Thoracic aorta (tissue), 2 donors: ENCODE measurements around the gene POU6F2. TPM values are rescaled to one million over a fixed set of nuclear protein-coding genes. Genes with fewer than 3 reads are reported as not detected.

Source experiments
- ATAC-seq: fragments of 150-250 bp; one replicate; pipeline ENCODE4 v1.8.0; 2017; ENCODE audit warnings: low read depth; ENCODE audit not compliant: insufficient number of reproducible peaks, low FRiP score
- DNase-seq: peaks from one replicate; pipeline ENCODE4 v3.0.0-alpha.2; 2020; ENCODE audit warnings: low spot score
- H3K27ac ChIP-seq, 2 donors: fragments of 200-600 bp; sonication (generic); 1 replicate in 1 of 2; 2 replicates in 1 of 2; pipeline ENCODE4 v1.5.1; 2016; ENCODE audit warnings: mild to moderate bottlenecking in 2 of 2, moderate library complexity in 2 of 2
- H3K27me3 ChIP-seq: fragments of 200-600 bp; sonication (generic); replicated peaks from 2 replicates; pipeline ENCODE4 v1.6.0; 2016; ENCODE audit warnings: mild to moderate bottlenecking; ENCODE audit not compliant: insufficient read depth
- H3K36me3 ChIP-seq: fragments of 200-600 bp; sonication (generic); one replicate; pipeline ENCODE4 v1.5.1; 2016
- H3K4me1 ChIP-seq, 2 donors: fragments of 200-600 bp; sonication (generic); 1 replicate in 1 of 2; 2 replicates in 1 of 2; pipeline versions ENCODE4 v1.5.1 to v1.6.0; 2016; ENCODE audit warnings: low read depth in 2 of 2, mild to moderate bottlenecking in 1 of 2; ENCODE audit not compliant: control insufficient read depth in 1 of 2
- H3K4me3 ChIP-seq: fragments of 200-600 bp; sonication (generic); 2 replicates; pipeline ENCODE4 v1.5.1; 2016; ENCODE audit warnings: mild to moderate bottlenecking
- H3K9me3 ChIP-seq: fragments of 200-600 bp; sonication (generic); 2 replicates; pipeline ENCODE4 v1.5.1; 2016
- total RNA-seq, 2 donors: library from RNA; depleted of rRNA; stranded (reverse); fragments of >200 nt; gene quantifications; one replicate each; pipeline versions ENCODE4 v1.1.0 to v1.2.3, GENCODE V29; 2016
- TF ChIP-seq, protein P1 (sequence below): fragments of 200-600 bp; sonication (generic); IDR thresholded peaks from one replicate; pipeline ENCODE4 v1.5.1; 2019; ENCODE audit warnings: antibody characterized with exemption

POU6F2 gene
- total RNA-seq, 2 donors from 2014 or later, result not detected

DNA sequence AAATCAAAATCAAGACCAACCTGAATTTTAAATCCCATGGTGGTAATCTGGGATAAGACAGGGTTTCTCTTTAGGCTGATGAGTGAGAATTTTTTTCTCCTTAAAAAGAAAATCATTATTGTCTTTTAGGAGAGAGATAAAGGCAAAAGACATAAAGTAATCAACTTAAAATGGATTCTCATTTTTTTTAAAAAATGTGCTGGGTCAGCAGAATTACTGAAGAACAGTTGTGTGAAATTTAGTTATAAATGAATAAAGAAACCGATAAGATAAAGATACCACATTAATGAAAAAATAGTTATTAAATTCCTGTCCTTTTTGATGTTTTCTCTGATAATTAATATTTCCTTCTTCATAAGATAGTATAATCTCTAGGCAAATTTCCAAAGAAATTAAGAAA lies 427.2 kb downstream of the POU6F2 start:
- no peak for DNase-seq

GRCh38 chr7:39405581-39405980 lies 427.9 kb downstream of the POU6F2 start:
- TF ChIP-seq, protein P1, sequence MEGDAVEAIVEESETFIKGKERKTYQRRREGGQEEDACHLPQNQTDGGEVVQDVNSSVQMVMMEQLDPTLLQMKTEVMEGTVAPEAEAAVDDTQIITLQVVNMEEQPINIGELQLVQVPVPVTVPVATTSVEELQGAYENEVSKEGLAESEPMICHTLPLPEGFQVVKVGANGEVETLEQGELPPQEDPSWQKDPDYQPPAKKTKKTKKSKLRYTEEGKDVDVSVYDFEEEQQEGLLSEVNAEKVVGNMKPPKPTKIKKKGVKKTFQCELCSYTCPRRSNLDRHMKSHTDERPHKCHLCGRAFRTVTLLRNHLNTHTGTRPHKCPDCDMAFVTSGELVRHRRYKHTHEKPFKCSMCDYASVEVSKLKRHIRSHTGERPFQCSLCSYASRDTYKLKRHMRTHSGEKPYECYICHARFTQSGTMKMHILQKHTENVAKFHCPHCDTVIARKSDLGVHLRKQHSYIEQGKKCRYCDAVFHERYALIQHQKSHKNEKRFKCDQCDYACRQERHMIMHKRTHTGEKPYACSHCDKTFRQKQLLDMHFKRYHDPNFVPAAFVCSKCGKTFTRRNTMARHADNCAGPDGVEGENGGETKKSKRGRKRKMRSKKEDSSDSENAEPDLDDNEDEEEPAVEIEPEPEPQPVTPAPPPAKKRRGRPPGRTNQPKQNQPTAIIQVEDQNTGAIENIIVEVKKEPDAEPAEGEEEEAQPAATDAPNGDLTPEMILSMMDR, result no peak
- H3K9me3 ChIP-seq, result no peaks in the 10 kb centered on the region
- no peaks in the 10 kb centered on the region for H3K4me1 ChIP-seq
- H3K27me3 ChIP-seq, result no peaks in the 10 kb centered on the region
- H3K36me3 ChIP-seq, result no peaks in the 10 kb centered on the region
- no peak overlapping the region for H3K4me3 ChIP-seq
- ATAC-seq, result no peak
- no peak for DNase-seq
- no peak overlapping the region for H3K27ac ChIP-seq

More for the DNA sequence above, 427.2 kb downstream of the POU6F2 start:
- H3K4me1 ChIP-seq, result no peaks in the 10 kb centered on the region
- H3K27me3 ChIP-seq, result no peaks in the 10 kb centered on the region
- H3K4me3 ChIP-seq, result no peak overlapping the region
- TF ChIP-seq, protein P1, result no peak
- ATAC-seq, result no peak
- no peaks in the 10 kb centered on the region for H3K9me3 ChIP-seq
- no peak overlapping the region for H3K27ac ChIP-seq
- H3K36me3 ChIP-seq, result no peaks in the 10 kb centered on the region

DNA sequence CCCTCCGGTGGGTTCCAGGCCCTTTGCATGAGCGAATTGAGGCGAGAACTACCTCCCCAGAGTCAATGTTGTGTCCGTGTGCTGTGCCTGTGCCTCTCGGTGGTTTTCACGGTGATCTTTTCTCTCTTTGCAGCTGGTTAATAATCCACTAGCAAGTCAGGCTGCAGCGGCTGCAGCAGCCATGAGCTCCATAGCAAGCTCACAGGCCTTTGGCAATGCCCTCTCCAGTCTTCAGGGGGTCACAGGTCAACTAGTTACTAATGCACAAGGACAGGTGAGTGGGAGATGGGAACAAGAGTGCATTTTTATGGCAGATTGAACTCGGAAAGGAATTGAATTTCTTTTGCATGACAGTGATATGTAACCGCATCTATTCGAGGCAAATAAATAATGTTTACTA lies 428.8 kb downstream of the POU6F2 start:
- H3K4me3 ChIP-seq, result no peak overlapping the region

GRCh38 chr7:39407137-39407536 lies 429.4 kb downstream of the POU6F2 start:
- Histone ChIP-seq H3K4me3 (no peak overlapping the region), H3K27ac (no peak overlapping the region), H3K4me1 (no peaks in the 10 kb centered on the region), H3K36me3 (no peaks in the 10 kb centered on the region), H3K9me3 (no peaks in the 10 kb centered on the region), H3K27me3 (no peaks in the 10 kb centered on the region)
- TF ChIP-seq, protein P1, result no peak
- no peak for DNase-seq
- ATAC-seq, result no peak

More for the DNA sequence above, 428.8 kb downstream of the POU6F2 start:
- DNase-seq (no peak), ATAC-seq (no peak)
- Histone ChIP-seq H3K9me3 (no peaks in the 10 kb centered on the region), H3K36me3 (no peaks in the 10 kb centered on the region), H3K27me3 (no peaks in the 10 kb centered on the region), H3K27ac (no peak overlapping the region), H3K4me1 (no peaks in the 10 kb centered on the region)
- TF ChIP-seq, protein P1, result no peak

DNA sequence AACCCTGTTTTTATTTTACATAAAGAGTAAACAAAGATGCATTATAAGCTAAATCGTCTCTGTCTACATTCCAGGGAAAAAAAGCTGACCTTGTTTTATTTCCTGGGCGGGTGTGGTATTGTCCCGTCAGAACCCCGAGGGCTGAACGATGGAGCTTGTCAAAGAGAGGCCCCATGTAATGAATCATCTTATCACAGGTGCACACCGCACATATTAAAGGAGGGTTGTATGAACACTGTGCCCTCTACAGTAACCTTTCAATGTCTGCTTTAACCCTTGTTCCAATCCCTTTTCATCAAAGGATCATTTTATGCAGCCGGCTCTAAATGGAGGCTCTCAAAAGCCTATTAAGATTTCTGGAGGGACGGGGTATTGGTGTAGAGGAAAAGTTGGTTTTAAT lies 430.0 kb downstream of the POU6F2 start:
- Histone ChIP-seq H3K4me1 (no peaks in the 10 kb centered on the region), H3K27ac (no peak overlapping the region), H3K9me3 (no peaks in the 10 kb centered on the region), H3K36me3 (no peaks in the 10 kb centered on the region), H3K27me3 (no peaks in the 10 kb centered on the region), H3K4me3 (no peak overlapping the region)
- TF ChIP-seq, protein P1, result no peak
- no peak for DNase-seq
- ATAC-seq, result no peak
